ENCODE data around the gene CECR2. TPM values are rescaled to one million over a fixed set of nuclear protein-coding genes. Genes with fewer than 3 reads are reported as not detected.
A peak's percentile ranks its signal among the peaks of the same experiment; 100 is the strongest.
"Not testable (repeated sequence)": the region's sequence is repeated elsewhere in the genome, so short reads cannot be mapped to it uniquely, and the experiment has no call there.

The CECR2 gene
- total RNA-seq, 2 donors from 2014 or later: 0.23 to 0.77 TPM

- no peak for ATAC-seq (replicated peaks in 1 of 2)
- peaks cover 6% of the 10 kb centered on the region for H3K4me1 Mint-ChIP-seq (ENCODE audit: low read depth)
- no peaks in the 10 kb centered on the region for H3K9me3 Mint-ChIP-seq
- no peak overlapping the region for H3K4me3 Mint-ChIP-seq
- no peak overlapping the region for H3K27ac Mint-ChIP-seq
- DNase-seq: no peak
- H3K27me3 Mint-ChIP-seq (ENCODE audit: low read depth): no peaks in the 10 kb centered on the region
- H3K36me3 Mint-ChIP-seq (ENCODE audit: insufficient read depth in 2 of 2): no peaks in the 10 kb centered on the region
These were observed 119.8 kb downstream of the CECR2 start for GRCh38 chr22:17489101-17489500.

GRCh38 chr22:17491090-17491640, 121.9 kb downstream of the CECR2 start:
- Mint-ChIP-seq H3K9me3 (no peaks in the 10 kb centered on the region), H3K4me1 (ENCODE audit: low read depth) (peaks cover 6% of the 10 kb centered on the region), H3K27ac (no peak overlapping the region), H3K27me3 (ENCODE audit: low read depth) (no peaks in the 10 kb centered on the region), H3K36me3 (ENCODE audit: insufficient read depth in 2 of 2) (no peaks in the 10 kb centered on the region), H3K4me3 (no peak overlapping the region)
- DNase-seq (no peak), ATAC-seq (replicated peaks in 1 of 2) (no peak)

- H3K4me1 Mint-ChIP-seq (ENCODE audit: low read depth): peaks cover 6% of the 10 kb centered on the region
- H3K27me3 Mint-ChIP-seq (ENCODE audit: low read depth): no peaks in the 10 kb centered on the region
- no peak overlapping the region for H3K4me3 Mint-ChIP-seq
- no peak for ATAC-seq (replicated peaks in 1 of 2)
- no peaks in the 10 kb centered on the region for H3K9me3 Mint-ChIP-seq
- H3K36me3 Mint-ChIP-seq (ENCODE audit: insufficient read depth in 2 of 2): no peaks in the 10 kb centered on the region
- H3K27ac Mint-ChIP-seq: no peak overlapping the region
- DNase-seq: no peak
These were observed 123.0 kb downstream of the CECR2 start for GRCh38 chr22:17492247-17492646.

GRCh38 chr22:17493419-17493981, 124.2 kb downstream of the CECR2 start:
- DNase-seq (no peak), ATAC-seq (replicated peaks in 1 of 2) (no peak)
- Mint-ChIP-seq H3K4me3 (no peak overlapping the region), H3K27ac (no peak overlapping the region), H3K4me1 (ENCODE audit: low read depth) (peaks cover 6% of the 10 kb centered on the region), H3K27me3 (ENCODE audit: low read depth) (no peaks in the 10 kb centered on the region), H3K36me3 (ENCODE audit: insufficient read depth in 2 of 2) (no peaks in the 10 kb centered on the region), H3K9me3 (no peaks in the 10 kb centered on the region)

GRCh38 chr22:17496841-17497240, 127.6 kb downstream of the CECR2 start:
- H3K27ac Mint-ChIP-seq: no peak overlapping the region
- no peak for ATAC-seq (replicated peaks in 1 of 2)
- no peaks in the 10 kb centered on the region for H3K36me3 Mint-ChIP-seq (ENCODE audit: insufficient read depth in 2 of 2)
- no peaks in the 10 kb centered on the region for H3K9me3 Mint-ChIP-seq
- H3K4me3 Mint-ChIP-seq: no peak overlapping the region
- peaks cover 6% of the 10 kb centered on the region for H3K4me1 Mint-ChIP-seq (ENCODE audit: low read depth)
- DNase-seq: no peak
- no peaks in the 10 kb centered on the region for H3K27me3 Mint-ChIP-seq (ENCODE audit: low read depth)

- Mint-ChIP-seq H3K4me1 (ENCODE audit: low read depth) (no peaks in the 10 kb centered on the region), H3K27ac (no peak overlapping the region), H3K36me3 (ENCODE audit: insufficient read depth in 2 of 2) (no peaks in the 10 kb centered on the region), H3K9me3 (no peaks in the 10 kb centered on the region), H3K27me3 (ENCODE audit: low read depth) (no peaks in the 10 kb centered on the region), H3K4me3 (no peak overlapping the region)
- peak; percentile 22 to 48 for DNase-seq
- peak; percentile 72 to 79 for ATAC-seq (replicated peaks in 1 of 2)
These were observed 132.5 kb downstream of the CECR2 start for GRCh38 chr22:17501679-17502285.

GRCh38 chr22:17508110-17508509, 138.8 kb downstream of the CECR2 start:
- H3K4me1 Mint-ChIP-seq (ENCODE audit: low read depth): no peaks in the 10 kb centered on the region
- DNase-seq (no peak), ATAC-seq (replicated peaks in 1 of 2) (no peak)
- H3K9me3 Mint-ChIP-seq: no peaks in the 10 kb centered on the region
- H3K36me3 Mint-ChIP-seq (ENCODE audit: insufficient read depth in 2 of 2): no peaks in the 10 kb centered on the region
- H3K27me3 Mint-ChIP-seq (ENCODE audit: low read depth): peaks cover 6% of the 10 kb centered on the region
- no peak overlapping the region for H3K27ac Mint-ChIP-seq
- H3K4me3 Mint-ChIP-seq: no peak overlapping the region

GRCh38 chr22:17512960-17513359, 143.7 kb downstream of the CECR2 start:
- no peaks in the 10 kb centered on the region for H3K9me3 Mint-ChIP-seq
- no peak overlapping the region for H3K27ac Mint-ChIP-seq
- H3K36me3 Mint-ChIP-seq (ENCODE audit: insufficient read depth in 2 of 2): no peaks in the 10 kb centered on the region
- DNase-seq (no peak), ATAC-seq (replicated peaks in 1 of 2) (no peak)
- H3K4me1 Mint-ChIP-seq (ENCODE audit: low read depth): no peaks in the 10 kb centered on the region
- peaks cover 9% of the 10 kb centered on the region for H3K27me3 Mint-ChIP-seq (ENCODE audit: low read depth)
- H3K4me3 Mint-ChIP-seq: no peak overlapping the region

GRCh38 chr22:17513612-17514011, 144.4 kb downstream of the CECR2 start:
- H3K27ac Mint-ChIP-seq: no peak overlapping the region
- H3K9me3 Mint-ChIP-seq: no peaks in the 10 kb centered on the region

GRCh38 chr22:17514084-17514483, 144.8 kb downstream of the CECR2 start:
- ATAC-seq (replicated peaks in 1 of 2) (no peak), DNase-seq (no peak)
- Mint-ChIP-seq H3K4me3 (no peak overlapping the region), H3K9me3 (no peaks in the 10 kb centered on the region), H3K36me3 (ENCODE audit: insufficient read depth in 2 of 2) (no peaks in the 10 kb centered on the region), H3K27ac (no peak overlapping the region), H3K4me1 (ENCODE audit: low read depth) (no peaks in the 10 kb centered on the region), H3K27me3 (ENCODE audit: low read depth) (peaks cover 17% of the 10 kb centered on the region)

More at GRCh38 chr22:17513612-17514011, 144.4 kb downstream of the CECR2 start:
- Mint-ChIP-seq H3K4me1 (ENCODE audit: low read depth) (no peaks in the 10 kb centered on the region), H3K4me3 (no peak overlapping the region), H3K36me3 (ENCODE audit: insufficient read depth in 2 of 2) (no peaks in the 10 kb centered on the region), H3K27me3 (ENCODE audit: low read depth) (peaks cover 16% of the 10 kb centered on the region)
- DNase-seq (no peak), ATAC-seq (replicated peaks in 1 of 2) (no peak)

GRCh38 chr22:17518406-17518805, 149.1 kb downstream of the CECR2 start:
- no peak overlapping the region for H3K27ac Mint-ChIP-seq
- H3K9me3 Mint-ChIP-seq: no peaks in the 10 kb centered on the region
- H3K36me3 Mint-ChIP-seq (ENCODE audit: insufficient read depth in 2 of 2): no peaks in the 10 kb centered on the region
- H3K4me1 Mint-ChIP-seq (ENCODE audit: low read depth): no peaks in the 10 kb centered on the region
- ATAC-seq (replicated peaks in 1 of 2) (no peak), DNase-seq (no peak)
- peaks cover 11% of the 10 kb centered on the region for H3K27me3 Mint-ChIP-seq (ENCODE audit: low read depth)
- no peak overlapping the region for H3K4me3 Mint-ChIP-seq

- not testable (repeated sequence) for ATAC-seq (replicated peaks in 1 of 2); H3K9me3 Mint-ChIP-seq; DNase-seq; H3K27ac Mint-ChIP-seq; H3K36me3 Mint-ChIP-seq (ENCODE audit: insufficient read depth in 2 of 2); H3K4me3 Mint-ChIP-seq; H3K4me1 Mint-ChIP-seq (ENCODE audit: low read depth)
- H3K27me3 Mint-ChIP-seq (ENCODE audit: low read depth): peaks cover 23% of the 10 kb centered on the region
These were observed 152.7 kb downstream of the CECR2 start for GRCh38 chr22:17521971-17522370.

GRCh38 chr22:17523925-17524324, 154.7 kb downstream of the CECR2 start:
- Mint-ChIP-seq H3K27me3 (ENCODE audit: low read depth) (peaks cover 31% of the 10 kb centered on the region), H3K27ac (no peak overlapping the region), H3K4me1 (ENCODE audit: low read depth) (peaks cover 4% of the 10 kb centered on the region), H3K4me3 (no peak overlapping the region), H3K9me3 (no peaks in the 10 kb centered on the region), H3K36me3 (ENCODE audit: insufficient read depth in 2 of 2) (no peaks in the 10 kb centered on the region)
- ATAC-seq (replicated peaks in 1 of 2) (no peak), DNase-seq (no peak)

GRCh38 chr22:17536269-17536668, 167.0 kb downstream of the CECR2 start:
- no peaks in the 10 kb centered on the region for H3K27me3 Mint-ChIP-seq (ENCODE audit: low read depth)
- H3K36me3 Mint-ChIP-seq (ENCODE audit: insufficient read depth in 2 of 2): no peaks in the 10 kb centered on the region
- ATAC-seq (replicated peaks in 1 of 2): no peak
- DNase-seq: no peak
- no peak overlapping the region for H3K27ac Mint-ChIP-seq
- no peaks in the 10 kb centered on the region for H3K9me3 Mint-ChIP-seq
- H3K4me1 Mint-ChIP-seq (ENCODE audit: low read depth): no peaks in the 10 kb centered on the region
- no peak overlapping the region for H3K4me3 Mint-ChIP-seq
